NK-92 (cell line): ENCODE data around the gene ZSCAN9.

Source experiments
- DNase-seq: peaks from one replicate; lab custom pipeline; 2025; ENCODE audit not compliant: unreplicated experiment; lab: John Stamatoyannopoulos, UW

ZSCAN9 gene

DNA sequence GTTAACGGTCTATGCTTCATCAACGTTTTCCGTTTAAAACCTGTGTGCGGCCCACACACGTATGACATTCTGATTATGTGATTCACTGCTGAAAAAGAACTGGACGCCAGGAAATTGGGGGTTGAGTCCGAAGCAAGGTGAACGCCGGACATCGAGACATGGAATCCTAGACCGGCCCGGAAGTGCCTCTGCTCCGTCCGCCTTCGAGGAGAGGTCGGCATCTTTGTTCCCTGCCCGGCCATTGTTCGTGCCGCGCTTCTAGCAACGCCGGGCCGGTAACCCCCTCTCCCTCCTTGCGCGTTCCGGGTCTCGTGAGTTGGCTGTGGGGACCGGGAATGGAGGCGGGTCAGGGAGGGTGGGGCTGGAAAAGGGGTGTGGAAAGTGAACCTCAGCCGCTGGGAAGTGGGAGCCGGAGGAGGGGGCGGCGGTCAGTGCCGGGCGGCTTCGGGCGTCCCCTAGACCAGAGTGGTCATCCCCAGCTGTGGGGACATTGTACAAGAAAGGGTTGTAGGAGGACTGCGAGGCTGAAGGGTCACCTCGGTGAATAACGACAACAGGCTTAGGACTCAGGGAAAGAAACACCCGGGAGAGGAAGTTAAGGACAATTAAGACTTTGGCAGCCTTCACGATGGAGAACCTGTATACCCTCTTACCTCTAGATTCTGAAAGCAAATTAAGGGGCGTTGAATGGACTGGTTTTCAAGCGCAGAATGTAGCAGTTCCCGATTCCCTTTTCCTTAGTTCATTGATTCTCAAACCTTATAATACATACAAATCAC is at the start of gene ZSCAN9:
Gene ZSCAN9, plus strand, starts transcription at position 220 of the 779 bp plus-strand sequence. CDS start 1,810 bp downstream, outside the sequence.
- no peak for DNase-seq

DNA sequence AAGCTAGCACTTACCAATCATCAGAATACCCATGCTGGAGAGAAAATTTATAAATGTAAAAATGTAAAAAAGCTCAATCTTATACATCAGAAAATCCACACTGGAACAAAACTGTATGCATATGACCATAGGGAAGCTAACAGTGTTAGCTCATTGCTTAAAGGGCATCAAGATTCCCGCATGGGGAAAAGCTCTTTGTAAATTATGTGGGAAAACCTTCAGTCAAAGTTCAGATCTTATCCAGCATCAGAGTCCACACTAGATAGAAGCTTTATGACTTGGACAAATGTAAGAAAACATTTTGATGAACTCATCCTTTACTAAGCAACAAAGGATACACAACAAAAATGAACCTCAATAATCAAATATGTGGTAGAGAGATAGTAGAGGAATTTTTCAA is 48.7 kb upstream of the ZSCAN9 start:
- no peak for DNase-seq

DNA sequence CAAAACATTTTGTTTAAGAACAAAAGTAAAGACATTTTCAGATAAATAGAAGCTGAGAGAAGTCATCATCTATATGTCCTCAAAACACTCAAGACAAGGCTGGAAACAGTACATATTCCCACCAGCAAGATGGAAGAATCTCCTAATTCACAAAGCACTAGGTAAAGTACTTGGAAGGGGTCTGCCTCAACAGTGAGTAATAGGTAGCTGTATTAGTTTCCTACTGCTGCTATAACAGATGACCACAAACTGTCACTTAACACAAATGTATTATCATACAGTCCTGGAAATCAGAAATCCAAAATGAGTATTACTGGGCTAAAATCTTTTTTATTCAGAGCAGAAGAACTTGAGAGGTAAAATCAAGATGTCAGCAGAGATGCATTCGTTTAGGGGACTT is 42.8 kb upstream of the ZSCAN9 start:
- DNase-seq, result no peak

DNA sequence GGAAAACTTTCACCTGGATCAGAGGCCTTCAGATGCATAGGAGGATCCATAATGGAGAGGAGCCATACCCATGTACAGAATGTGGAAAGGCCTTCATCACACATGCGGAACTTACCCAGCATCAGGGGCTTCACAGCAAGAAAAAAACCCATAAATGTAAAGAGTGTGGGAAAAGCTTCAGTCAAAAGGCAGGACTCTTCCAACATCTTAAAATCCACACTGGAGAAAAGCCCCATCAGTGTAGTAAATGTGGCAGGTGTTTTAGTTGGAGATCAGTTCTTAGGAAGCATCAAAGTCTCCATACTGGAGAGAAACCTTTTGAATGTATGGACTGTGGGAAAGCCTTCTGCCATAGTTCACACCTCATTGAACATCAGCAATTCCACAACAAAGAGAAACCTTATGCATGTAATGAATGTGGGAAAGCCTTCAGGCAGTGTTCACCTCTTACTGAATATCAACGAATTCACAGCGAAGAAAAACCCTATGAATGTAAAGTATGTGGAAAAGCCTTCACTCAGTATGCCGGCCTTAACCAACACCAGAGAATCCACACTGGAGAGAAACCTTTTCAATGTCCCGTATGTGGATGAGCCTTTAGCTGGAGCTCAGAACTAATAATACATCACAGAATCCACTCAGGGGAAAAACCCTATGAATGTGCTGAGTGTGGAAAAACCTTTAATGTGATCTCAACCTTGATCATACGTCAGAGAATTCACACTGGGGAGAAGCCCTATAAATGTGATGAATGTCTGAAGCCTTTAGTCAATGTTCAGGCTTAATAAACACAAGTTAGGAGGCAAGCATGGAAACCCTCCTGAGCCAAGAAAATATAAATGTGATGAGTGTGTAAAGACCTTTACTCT is 36.7 kb upstream of the ZSCAN9 start:
- DNase-seq, result no peak

DNA sequence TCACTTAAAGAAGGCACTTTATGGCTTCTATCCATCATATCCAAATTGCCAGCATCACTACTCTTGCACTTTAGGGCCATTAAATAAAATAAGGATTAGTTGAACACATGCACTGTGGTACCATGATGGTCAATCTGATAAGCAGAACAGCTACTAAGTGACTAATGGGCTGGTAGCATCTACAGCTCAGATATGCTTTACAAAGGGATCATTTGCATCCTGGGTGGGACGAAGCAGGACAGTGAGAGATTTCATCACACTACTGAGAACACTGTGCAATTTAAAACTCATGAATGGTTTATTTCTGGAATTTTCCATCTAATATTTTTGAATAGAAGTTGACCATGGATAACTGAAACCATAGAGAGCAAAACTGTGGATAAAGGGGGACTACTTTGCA is 25.1 kb upstream of the ZSCAN9 start:
- DNase-seq, result no peak

DNA sequence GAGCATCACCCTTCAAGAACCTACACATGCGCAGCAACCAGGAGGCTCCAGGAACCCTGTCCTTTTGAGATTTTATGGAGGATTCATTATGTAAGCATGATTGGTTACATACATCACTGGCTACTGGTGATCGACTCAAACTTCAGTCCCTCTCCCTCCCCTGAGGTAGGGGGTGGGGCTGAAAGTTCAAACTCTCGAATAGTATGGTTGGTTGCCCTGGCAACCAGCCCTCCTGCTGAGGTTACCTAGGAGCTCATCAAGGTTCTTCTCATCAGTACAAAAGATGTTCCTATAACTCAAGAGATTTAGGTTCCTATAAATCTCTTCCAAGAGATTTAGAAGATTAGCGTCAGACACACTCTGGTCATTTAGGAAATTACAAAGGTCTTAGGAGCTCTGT is 21.9 kb upstream of the ZSCAN9 start:
- DNase-seq, result no peak

DNA sequence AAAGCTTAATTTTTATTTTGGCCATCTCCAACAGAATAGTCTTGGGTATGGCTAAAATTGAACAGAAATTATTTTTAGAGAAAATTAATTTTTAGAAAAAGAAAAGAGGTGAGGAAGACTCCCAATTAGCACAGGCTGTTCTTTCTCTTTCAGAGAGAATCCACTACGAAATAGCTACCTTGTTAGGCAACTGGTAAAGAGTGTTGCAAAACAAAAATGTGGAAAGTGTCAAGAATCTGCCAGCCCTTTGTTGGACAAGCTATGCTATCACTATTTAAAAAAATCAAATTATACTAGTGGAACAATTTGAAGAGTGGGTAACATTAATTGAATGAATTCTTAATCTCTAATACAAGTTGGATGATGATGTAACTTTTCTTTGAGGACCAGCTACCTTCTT is 19.2 kb upstream of the ZSCAN9 start:
- DNase-seq, result no peak

DNA sequence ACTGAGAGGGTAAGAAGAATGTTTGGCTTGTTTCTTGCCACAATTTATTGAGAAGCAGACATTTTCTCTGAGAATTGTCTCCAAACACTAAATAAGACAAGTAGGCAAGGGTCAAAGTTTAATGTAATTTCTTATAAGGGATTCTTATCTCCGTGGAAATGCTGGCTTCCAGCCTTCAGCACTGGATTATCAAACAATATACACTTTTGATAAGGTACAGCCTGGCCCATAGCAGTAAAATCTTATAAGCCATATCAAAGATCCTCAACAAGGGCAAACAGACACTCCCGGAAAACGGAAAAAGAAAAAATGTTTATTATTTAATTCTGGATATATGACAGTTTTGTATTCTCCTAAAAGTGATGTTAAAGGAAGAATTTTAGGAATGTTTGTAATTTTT is 18.5 kb upstream of the ZSCAN9 start:
- DNase-seq, result no peak

DNA sequence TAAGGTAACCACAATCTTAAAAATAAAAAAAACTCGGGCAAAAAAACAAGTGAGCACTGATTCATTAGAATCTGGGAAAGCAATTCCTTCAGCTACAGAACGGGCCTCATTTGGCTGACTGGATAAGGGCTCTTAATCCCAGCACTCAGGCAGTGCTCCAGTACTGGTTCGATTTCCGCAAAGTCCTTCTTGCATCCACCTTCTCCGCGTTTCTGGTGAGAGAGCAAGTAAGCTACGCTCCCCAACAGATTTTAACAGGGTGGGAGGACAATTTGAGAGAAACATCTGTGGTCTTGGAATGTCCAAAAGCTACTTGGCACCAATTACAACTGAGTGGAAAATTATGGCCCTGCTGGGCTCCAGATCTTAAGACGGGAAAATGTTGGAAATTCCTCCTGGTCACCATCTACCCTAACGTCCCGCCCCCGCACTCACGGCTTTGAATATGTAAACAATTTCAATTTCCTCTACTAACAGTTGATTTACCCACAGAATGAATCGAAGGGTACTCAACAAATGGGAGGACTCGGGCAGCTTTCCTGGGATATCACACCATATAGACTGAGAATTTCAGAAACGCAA is 18.1 kb upstream of the ZSCAN9 start:
- no peak for DNase-seq

DNA sequence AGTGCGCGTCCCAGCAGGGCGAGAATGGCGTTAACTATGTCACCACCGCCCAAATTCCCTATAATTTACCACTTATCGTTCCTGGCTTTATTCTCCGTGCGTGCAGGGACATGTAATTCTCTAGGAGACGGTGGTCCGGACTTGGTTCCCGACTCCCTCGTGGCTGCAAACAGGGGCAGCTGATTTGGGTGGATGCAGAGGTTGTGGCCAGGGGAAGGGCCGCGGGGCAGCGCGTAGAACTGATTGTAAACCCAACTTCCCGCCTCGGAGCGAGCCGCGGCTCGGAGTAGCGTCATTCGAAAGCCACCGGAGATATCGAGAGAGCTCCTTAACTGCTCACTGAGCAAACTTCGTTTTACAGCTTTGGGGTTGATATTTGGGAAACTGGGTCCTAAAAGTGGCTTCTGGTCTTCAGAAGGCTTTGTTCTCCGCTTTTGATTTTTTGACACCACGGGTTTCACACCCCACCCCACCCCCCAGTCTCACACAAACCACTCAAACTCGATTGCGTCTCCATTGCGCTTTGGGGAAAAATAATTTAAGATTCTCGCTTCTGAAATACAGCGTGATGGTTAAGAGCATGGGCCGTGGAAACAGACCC is 17.5 kb upstream of the ZSCAN9 start:
- no peak for DNase-seq

DNA sequence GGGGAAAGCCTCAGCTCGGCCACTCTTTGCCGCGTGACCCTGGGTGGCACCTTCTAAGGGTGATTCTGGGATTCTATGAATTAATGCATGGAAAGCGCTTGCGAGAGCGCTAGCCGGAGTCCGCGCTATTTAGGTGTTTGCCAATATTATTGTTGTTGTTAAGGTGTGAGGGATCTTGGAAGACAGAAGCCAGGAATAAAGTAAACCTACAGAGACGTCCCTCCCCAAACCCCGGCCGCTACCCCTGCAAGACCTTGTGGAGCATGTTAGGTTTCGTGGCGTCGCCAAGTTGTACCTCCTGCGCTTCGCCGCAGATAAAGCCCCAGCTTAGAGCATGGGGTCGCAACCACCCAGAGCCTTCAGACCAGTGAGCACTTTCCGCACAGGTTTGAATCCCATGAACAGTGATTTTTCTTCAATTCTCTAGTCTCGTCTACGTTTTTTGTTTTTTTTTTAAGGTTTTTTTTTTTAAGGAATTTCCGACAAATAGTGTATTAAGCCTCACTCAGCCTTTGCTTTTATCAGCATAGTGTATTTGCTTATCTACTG is 16.9 kb upstream of the ZSCAN9 start:
- no peak for DNase-seq

DNA sequence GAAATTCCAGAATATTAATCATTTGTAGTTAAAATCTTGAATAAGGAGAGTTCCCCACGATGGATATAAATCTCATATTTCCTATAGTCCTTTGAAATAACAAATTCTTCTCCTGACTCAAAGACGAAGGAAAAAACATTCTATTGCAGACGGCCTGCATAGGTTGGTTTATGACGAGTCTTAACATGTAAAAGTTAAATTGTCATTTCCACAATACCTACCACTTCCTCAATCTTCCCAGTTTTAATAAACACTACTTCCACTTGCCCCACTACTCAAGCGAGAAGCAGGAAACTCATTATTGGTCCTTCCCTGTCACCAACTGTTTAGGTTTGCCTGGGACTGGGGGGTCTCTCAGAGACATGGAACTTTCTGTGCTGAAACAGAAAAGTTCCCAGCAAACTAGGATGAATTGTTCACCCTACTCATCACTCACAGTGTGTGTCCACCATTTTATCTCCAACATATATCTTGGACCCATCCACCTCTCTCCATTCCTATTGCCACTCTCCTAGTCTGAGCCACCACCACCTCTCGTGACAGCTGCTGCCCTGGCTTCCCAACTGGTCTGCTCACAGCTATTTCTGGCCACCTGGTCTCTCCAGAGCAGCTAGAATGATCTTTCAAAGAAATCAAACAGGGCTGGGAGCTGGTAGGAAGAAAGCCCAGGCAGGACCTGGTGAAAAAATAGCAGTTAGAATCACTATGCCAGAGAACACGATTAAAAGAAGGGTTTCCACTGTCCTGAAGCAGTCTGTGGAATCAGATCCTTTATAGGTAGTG is 15.1 kb upstream of the ZSCAN9 start:
- DNase-seq, result no peak

DNA sequence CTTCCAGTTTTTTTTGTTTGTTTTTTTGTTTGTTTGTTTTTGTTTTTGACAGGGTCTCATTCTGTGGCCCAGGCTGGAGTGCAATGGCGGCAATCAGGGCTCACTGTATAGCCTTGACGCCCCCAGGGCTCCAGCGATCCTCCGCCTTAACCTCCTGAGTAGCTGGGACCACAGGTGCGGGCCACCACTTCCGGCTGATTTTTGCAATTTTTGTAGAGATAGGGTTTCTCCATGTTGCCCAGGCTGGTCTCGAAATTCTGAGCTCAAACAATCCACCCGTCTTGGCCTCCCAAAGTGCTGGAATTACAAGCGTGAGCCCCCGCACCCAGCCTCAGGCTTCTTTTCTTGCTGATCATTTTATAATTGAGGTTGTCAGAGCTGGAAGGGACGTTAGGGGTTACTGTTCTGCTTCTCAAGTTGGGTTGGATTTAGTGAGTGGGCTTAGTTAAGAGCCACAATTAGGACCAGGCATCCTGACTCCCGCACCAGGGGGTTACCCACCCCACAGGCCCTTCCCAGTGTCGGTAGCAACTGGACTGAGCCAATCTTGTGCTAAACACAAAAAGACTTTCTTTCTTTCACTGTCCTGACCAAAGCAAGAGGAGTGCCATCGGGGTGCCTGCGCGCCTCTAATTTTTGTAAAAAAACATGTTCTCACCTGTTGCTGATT is 13.1 kb upstream of the ZSCAN9 start:
- no peak for DNase-seq

DNA sequence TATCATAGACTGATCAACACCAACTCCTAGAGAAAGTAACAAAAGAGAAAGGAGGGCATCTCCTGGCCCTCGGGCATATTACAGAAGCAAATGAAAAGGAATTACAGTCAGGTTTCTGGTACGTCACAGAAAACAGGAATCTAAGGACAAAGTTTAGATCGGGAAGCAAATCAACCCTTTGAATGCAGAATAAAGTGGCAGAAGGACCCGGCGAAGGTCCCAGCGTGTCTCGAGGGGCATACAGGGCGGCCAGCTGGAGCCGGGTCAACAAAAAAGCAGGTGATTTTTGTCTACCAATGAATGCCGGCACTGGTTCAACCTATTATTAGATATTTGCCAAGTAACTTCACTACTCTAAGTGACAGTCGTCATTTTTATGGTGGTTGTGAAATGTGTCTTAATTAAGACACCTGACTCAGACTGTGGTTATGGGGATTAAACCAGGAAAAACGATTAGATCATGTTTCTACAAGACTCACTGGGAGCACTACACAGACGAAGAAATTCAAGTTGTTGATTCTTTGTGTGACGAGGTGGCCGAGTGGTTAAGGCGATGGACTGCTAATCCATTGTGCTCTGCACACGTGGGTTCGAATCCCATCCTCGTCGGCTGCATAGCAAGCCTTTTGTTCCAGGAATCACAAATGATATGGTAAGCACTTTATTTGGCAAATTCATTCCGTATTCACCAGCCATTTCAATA is 12.4 kb upstream of the ZSCAN9 start:
- no peak for DNase-seq

DNA sequence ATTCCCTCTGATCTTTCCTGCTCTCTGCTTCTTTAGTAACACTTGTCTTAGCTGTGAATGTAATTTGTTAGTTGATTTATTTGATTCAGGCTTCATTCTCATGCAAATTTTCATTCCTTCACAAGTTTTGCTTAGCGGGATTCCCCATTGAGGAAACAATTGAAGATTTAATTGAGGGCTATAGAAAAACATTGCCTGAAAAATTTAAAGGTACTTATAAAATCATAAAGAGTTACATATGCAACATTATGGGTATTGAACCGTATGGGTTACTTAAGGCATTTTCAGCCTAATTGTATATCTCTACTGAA is 11.9 kb upstream of the ZSCAN9 start:
- no peak for DNase-seq

DNA sequence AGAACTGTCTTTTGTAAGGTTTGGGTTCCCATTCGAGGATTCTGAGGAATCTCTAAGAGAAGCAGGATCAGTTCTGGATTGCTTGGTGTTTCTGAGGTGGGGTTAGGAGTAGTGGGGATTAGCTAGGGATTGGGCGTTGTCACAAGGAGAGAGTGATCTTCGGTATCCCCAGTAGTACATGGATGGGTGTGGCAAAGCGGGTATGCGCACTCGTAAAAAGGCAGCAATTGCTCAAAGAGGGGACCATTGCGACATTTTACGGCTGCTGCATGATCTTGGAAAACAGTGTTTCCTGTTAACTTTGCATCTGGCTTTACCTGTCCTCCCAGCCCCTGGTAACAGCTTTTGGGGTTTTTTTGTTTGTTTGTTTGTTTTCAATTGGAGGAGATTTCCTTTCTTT is 9.7 kb upstream of the ZSCAN9 start:
- DNase-seq, result no peak

DNA sequence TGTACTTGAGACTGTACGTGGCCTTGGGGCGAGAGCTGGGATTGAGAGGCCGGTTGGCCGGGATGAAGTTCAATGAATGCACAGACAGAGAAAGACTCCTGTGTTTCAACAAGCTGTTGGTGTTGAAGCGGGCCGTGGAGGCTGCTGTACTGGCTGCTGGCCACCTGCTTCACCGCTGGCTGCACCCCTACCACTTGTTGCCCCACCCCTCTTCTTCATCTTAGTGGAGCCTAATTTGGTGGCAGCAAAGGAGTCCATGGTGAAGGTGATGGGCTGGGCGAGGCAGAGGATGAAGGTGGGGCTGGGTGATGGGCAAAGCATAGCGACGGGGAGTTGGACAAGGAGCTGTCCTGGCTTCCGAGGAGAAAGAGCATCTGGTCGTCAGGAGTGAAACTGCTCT is 7.2 kb upstream of the ZSCAN9 start:
- no peak for DNase-seq

DNA sequence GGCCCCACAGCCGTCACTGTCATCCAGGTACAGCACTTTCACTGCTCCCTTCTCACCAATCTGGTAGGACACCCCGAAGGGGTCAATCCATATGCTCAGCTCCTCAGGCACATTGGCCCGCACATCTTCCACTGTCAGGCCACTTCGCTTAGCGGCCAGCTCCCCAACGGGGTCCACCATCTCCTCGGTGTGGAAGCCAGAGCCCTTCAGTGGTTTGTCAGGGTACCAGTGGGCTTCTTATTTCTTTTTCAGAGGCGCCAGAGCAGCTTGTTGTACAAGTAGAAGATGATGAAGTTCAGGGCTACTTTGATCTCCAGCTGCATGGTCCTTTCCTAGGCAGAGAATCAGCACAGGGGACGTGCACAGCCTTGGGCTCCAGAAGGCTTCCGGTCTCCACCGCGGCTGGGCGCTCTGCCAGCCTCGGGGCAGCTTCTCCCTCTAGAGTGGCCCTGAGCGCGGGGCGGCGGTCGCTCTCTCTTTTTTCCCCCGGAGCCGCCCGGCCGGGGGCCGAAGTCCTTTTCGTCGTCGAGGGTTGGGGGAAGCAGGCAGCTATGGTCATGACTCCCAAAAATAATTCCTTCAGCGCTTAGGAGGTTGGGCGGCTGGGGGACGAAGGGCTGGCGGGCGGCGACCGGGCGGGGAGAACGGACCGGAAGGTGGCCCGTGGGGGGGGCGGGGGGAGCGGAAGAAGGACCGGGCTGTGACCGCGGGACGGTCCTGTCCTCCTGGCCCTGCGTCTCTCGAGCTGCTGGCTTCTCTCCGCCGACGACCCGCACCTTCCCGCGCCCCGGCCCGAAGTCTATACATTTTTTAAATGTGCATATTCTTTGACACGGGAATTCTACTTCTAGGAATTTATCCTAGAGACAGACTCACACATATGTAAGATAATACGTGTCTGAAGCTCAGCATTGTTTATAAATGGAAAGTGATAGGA is 6.5 kb upstream of the ZSCAN9 start:
- no peak for DNase-seq
